ENCODE measurements around the gene SOS1. TPM values are rescaled to one million over a fixed set of nuclear protein-coding genes. Genes with fewer than 3 reads are reported as not detected.

SOS1 gene
- total and polyA plus RNA-seq, 2 donors from 2014 or later, result 5.5 to 33.4 TPM

- H3K36me3 ChIP-seq (ENCODE audit: control insufficient read depth in 2 of 3, insufficient read depth in 3 of 3, low read length in 3 of 3), result peaks cover 4 to 33% (median 15%) of the 10 kb centered on the region in 3 donors
- intact Hi-C loops (cut with DNase I), result no loop called here
- no peaks in the 10 kb centered on the region for H3K27me3 ChIP-seq (ENCODE audit: control insufficient read depth, insufficient read depth, low read length)
Observed at GRCh38 chr2:39007875-39008504, 112.9 kb downstream of the SOS1 start.

GRCh38 chr2:39000552-39000951 lies 120.3 kb downstream of the SOS1 start:
- TF ChIP-seq CTCF (IDR thresholded peaks at IDR 0.05; ENCODE audit: borderline replicate concordance, extremely low read depth, insufficient read depth), result no peak
- no peaks in the 10 kb centered on the region for H3K27me3 ChIP-seq (ENCODE audit: control insufficient read depth, insufficient read depth, low read length)
- intact Hi-C loops (cut with DNase I), result no loop called here
- no peak overlapping the region for H3K27ac ChIP-seq (ENCODE audit: low read depth in 2 of 2, low read length in 2 of 2)
- DNase-seq, result no peak
- FAIRE-seq, result no peak
- no peak overlapping the region for H3K9ac ChIP-seq (ENCODE audit: low read length in 3 of 3)
- no peak overlapping the region for H3K4me3 ChIP-seq (ENCODE audit: low read length in 3 of 3)
- H3K36me3 ChIP-seq (ENCODE audit: control insufficient read depth in 2 of 3, insufficient read depth in 3 of 3, low read length in 3 of 3), result peaks cover 0 to 40% (median 26%) of the 10 kb centered on the region in 3 donors
- H3K9me3 ChIP-seq (ENCODE audit: control insufficient read depth in 2 of 3, insufficient read depth in 1 of 3, low read length in 3 of 3), result no peaks in the 10 kb centered on the region
- H3K4me1 ChIP-seq (ENCODE audit: control insufficient read depth in 2 of 3, insufficient read depth in 2 of 3, low read depth in 1 of 3, low read length in 3 of 3), result no peaks in the 10 kb centered on the region

More at GRCh38 chr2:39007875-39008504, 112.9 kb downstream of the SOS1 start:
- no peak overlapping the region for H3K9ac ChIP-seq (ENCODE audit: low read length in 3 of 3)
- no peaks in the 10 kb centered on the region for H3K4me1 ChIP-seq (ENCODE audit: control insufficient read depth in 2 of 3, insufficient read depth in 2 of 3, low read depth in 1 of 3, low read length in 3 of 3)
- TF ChIP-seq CTCF (IDR thresholded peaks at IDR 0.05; ENCODE audit: borderline replicate concordance, extremely low read depth, insufficient read depth), result no peak
- no peak for DNase-seq
- no peak overlapping the region for H3K4me3 ChIP-seq (ENCODE audit: low read length in 3 of 3)
- FAIRE-seq, result no peak
- H3K27ac ChIP-seq (ENCODE audit: low read depth in 2 of 2, low read length in 2 of 2), result no peak overlapping the region
- H3K9me3 ChIP-seq (ENCODE audit: control insufficient read depth in 2 of 3, insufficient read depth in 1 of 3, low read length in 3 of 3), result no peaks in the 10 kb centered on the region

GRCh38 chr2:38997781-38998180 lies 123.1 kb downstream of the SOS1 start:
- Histone ChIP-seq H3K4me1 (ENCODE audit: control insufficient read depth in 2 of 3, insufficient read depth in 2 of 3, low read depth in 1 of 3, low read length in 3 of 3) (no peaks in the 10 kb centered on the region), H3K27me3 (ENCODE audit: control insufficient read depth, insufficient read depth, low read length) (no peaks in the 10 kb centered on the region), H3K27ac (ENCODE audit: low read depth in 2 of 2, low read length in 2 of 2) (no peak overlapping the region), H3K9ac (ENCODE audit: low read length in 3 of 3) (no peak overlapping the region), H3K36me3 (ENCODE audit: control insufficient read depth in 2 of 3, insufficient read depth in 3 of 3, low read length in 3 of 3) (peaks cover 3 to 43% (median 27%) of the 10 kb centered on the region in 3 donors), H3K9me3 (ENCODE audit: control insufficient read depth in 2 of 3, insufficient read depth in 1 of 3, low read length in 3 of 3) (no peaks in the 10 kb centered on the region), H3K4me3 (ENCODE audit: low read length in 3 of 3) (no peak overlapping the region)
- TF ChIP-seq CTCF (IDR thresholded peaks at IDR 0.05; ENCODE audit: borderline replicate concordance, extremely low read depth, insufficient read depth), result no peak
- no peak for FAIRE-seq
- DNase-seq, result peak in 1 of 5 donors; percentile 16
- intact Hi-C loops (cut with DNase I), result no loop called here
